Uterus (tissue), 4 donors: ENCODE results near the gene BHLHA15. TPM values are rescaled to one million over a fixed set of nuclear protein-coding genes. Genes with fewer than 3 reads are reported as not detected.
"Not testable (repeated sequence)": the region's sequence is repeated elsewhere in the genome, so short reads cannot be mapped to it uniquely, and the experiment has no call there.

Experiments
- DNase-seq, 2 donors: peaks; one replicate each; pipeline ENCODE4 v3.0.0-alpha.2; 2019 to 2020
- H3K27ac ChIP-seq, 2 donors: fragments of 200-600 bp; sonication (generic); 1 replicate in 1 of 2; 2 replicates in 1 of 2; pipeline ENCODE4 v1.5.1; 2016 to 2018
- H3K27me3 ChIP-seq, 2 donors: fragments of 200-600 bp; sonication (generic); one replicate each; pipeline ENCODE4 v1.5.1; 2018 to 2019; ENCODE audit warnings: control low read depth in 1 of 2
- H3K36me3 ChIP-seq, 2 donors: fragments of 200-600 bp; sonication (generic); one replicate each; pipeline ENCODE4 v1.5.1; 2019; ENCODE audit warnings: control low read depth in 1 of 2
- H3K4me1 ChIP-seq, 2 donors: fragments of 200-600 bp; sonication (generic); one replicate each; pipeline ENCODE4 v1.5.1; 2018 to 2019; ENCODE audit warnings: control low read depth in 1 of 2
- H3K4me3 ChIP-seq, 2 donors: fragments of 200-600 bp; sonication (generic); 1 replicate in 1 of 2; 2 replicates in 1 of 2; pipeline ENCODE4 v1.5.1; 2018 to 2019; ENCODE audit warnings: mild to moderate bottlenecking in 1 of 2
- H3K9me3 ChIP-seq, 2 donors: fragments of 200-600 bp; sonication (generic); one replicate each; pipeline ENCODE4 v1.5.1; 2019; ENCODE audit warnings: control low read depth in 1 of 2
- POLR2A ChIP-seq, 2 donors: fragments of 450-650 bp; IDR thresholded peaks; one replicate each; pipeline ENCODE4 v1.6.1; 2016; ENCODE audit warnings: antibody characterized with exemption in 2 of 2, mild to moderate bottlenecking in 1 of 2, moderate library complexity in 1 of 2
- intact Hi-C: fragments of 100-400 bp; cut with DNase I; formaldehyde crosslinking; loops from one replicate; pipeline ENCODE4 v1.15.1; 2023; ENCODE audit warnings: low total_unique reads
- total RNA-seq, 4 donors: library from RNA; depleted of rRNA in 3 of 4; stranded (reverse); fragments of >200 nt in 3 of 4; gene quantifications; one replicate each; pipeline versions ENCODE4 v1.1.0 to v1.2.4, GENCODE V29; 2014 to 2023
- TF ChIP-seq, protein P1 (sequence below), 4 experiments: fragments of 200-600 bp in 2 of 4; fragments of 450-650 bp in 2 of 4; sonication (generic) in 2 of 4; IDR thresholded peaks; one replicate each; pipeline ENCODE4 v1.5.1; 2016 to 2019; ENCODE audit warnings: antibody characterized with exemption in 4 of 4, mild to moderate bottlenecking in 2 of 4, moderate library complexity in 1 of 4
- donor health status: DM: yes; HTN: yes; CAD: no.

The BHLHA15 gene
- total RNA-seq, 4 donors from 2014 or later = 0.41 to 1.6 TPM; not detected in 2

- intact Hi-C loops = no loop called here
- no peaks in the 10 kb centered on the region for H3K4me1 ChIP-seq
- no peaks in the 10 kb centered on the region for H3K27me3 ChIP-seq
- TF ChIP-seq POLR2A (IDR thresholded peaks at IDR 0.05) = no peak
- TF ChIP-seq, protein P1, sequence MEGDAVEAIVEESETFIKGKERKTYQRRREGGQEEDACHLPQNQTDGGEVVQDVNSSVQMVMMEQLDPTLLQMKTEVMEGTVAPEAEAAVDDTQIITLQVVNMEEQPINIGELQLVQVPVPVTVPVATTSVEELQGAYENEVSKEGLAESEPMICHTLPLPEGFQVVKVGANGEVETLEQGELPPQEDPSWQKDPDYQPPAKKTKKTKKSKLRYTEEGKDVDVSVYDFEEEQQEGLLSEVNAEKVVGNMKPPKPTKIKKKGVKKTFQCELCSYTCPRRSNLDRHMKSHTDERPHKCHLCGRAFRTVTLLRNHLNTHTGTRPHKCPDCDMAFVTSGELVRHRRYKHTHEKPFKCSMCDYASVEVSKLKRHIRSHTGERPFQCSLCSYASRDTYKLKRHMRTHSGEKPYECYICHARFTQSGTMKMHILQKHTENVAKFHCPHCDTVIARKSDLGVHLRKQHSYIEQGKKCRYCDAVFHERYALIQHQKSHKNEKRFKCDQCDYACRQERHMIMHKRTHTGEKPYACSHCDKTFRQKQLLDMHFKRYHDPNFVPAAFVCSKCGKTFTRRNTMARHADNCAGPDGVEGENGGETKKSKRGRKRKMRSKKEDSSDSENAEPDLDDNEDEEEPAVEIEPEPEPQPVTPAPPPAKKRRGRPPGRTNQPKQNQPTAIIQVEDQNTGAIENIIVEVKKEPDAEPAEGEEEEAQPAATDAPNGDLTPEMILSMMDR (IDR thresholded peaks at IDR 0.05) = no peak
- H3K9me3 ChIP-seq = no peaks in the 10 kb centered on the region
- H3K27ac ChIP-seq = no peak overlapping the region
- H3K36me3 ChIP-seq = no peaks in the 10 kb centered on the region
- no peak overlapping the region for H3K4me3 ChIP-seq
- no peak for DNase-seq
Observed at GRCh38 chr7:98215561-98216495, 4.6 kb downstream of the BHLHA15 start.

GRCh38 chr7:98216941-98217622, 5.8 kb downstream of the BHLHA15 start:
- intact Hi-C loops = no loop called here
- DNase-seq = peak in 1 of 2 donors; percentile 11
- Histone ChIP-seq H3K4me1 (no peaks in the 10 kb centered on the region), H3K27ac (no peak overlapping the region), H3K4me3 (no peak overlapping the region), H3K36me3 (no peaks in the 10 kb centered on the region), H3K27me3 (no peaks in the 10 kb centered on the region), H3K9me3 (no peaks in the 10 kb centered on the region)
- TF ChIP-seq POLR2A (IDR thresholded peaks at IDR 0.05) = no peak

- TF ChIP-seq, protein P1 (IDR thresholded peaks at IDR 0.05) = no peak
- no peak for DNase-seq
- Histone ChIP-seq H3K4me3 (no peak overlapping the region), H3K9me3 (no peaks in the 10 kb centered on the region), H3K27ac (no peak overlapping the region), H3K4me1 (no peaks in the 10 kb centered on the region), H3K27me3 (no peaks in the 10 kb centered on the region), H3K36me3 (no peaks in the 10 kb centered on the region)
- intact Hi-C loops = no loop called here
Observed at GRCh38 chr7:98217623-98218582, 6.7 kb downstream of the BHLHA15 start.

GRCh38 chr7:98219382-98219781, 8.1 kb downstream of the BHLHA15 start:
- intact Hi-C loops, H3K27me3 ChIP-seq, H3K9me3 ChIP-seq, H3K27ac ChIP-seq, H3K36me3 ChIP-seq, H3K4me3 ChIP-seq, DNase-seq, H3K4me1 ChIP-seq: not testable (repeated sequence)

DNA sequence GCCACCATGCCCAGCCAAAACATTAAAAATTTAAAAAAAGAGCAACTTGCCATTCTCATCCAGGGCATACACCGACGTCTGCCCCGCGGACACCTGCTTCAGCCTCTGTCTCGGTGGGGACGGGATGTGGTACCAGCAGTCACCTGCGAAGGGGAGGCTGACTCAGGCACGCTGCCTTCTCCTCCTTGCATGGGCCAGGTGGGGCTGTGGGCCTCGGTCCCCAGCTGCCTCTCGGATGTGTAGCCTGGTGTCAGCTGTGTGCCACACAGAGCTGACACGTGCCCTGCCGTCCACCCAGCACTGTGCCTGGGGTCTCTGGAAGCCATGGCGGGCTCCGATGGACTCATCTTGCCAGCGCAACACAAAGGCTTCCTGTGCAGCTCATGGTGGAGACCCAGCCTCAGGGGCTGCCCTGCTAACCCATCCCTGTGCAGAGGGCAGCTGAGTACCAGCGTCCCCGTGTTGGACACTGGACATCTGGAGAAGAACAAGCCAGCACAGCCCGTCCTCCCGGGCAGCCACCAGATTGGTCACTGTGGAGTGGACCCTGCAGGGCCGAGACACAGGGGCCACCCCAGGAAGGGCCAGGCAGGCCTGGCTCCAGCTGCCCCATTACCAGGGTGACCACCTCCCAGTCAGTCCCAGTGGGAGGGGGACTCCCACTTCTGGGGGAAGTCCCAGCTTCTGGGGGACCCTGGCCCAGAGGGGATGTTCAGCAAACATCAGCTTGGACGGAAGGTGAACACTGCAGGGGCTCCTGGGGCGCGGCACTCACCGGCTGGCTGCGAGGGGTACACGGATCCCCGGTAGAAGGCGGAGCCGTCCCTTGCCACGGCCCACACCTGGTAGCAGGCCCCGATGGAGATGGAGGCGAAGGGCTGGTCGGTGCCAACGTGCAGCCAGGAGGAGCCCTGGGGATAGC, 10.6 kb downstream of the BHLHA15 start:
- no peaks in the 10 kb centered on the region for H3K36me3 ChIP-seq
- H3K4me1 ChIP-seq = no peaks in the 10 kb centered on the region

More for the DNA sequence above, 10.6 kb downstream of the BHLHA15 start:
- H3K27ac ChIP-seq = no peak overlapping the region
- no peak for TF ChIP-seq POLR2A (IDR thresholded peaks at IDR 0.05)
- TF ChIP-seq, protein P1 (IDR thresholded peaks at IDR 0.05) = no peak
- no peaks in the 10 kb centered on the region for H3K9me3 ChIP-seq
- H3K4me3 ChIP-seq = no peak overlapping the region
- H3K27me3 ChIP-seq = no peaks in the 10 kb centered on the region
- DNase-seq = no peak
- intact Hi-C loops = no loop called here
